Measurements from ENCODE around the gene CDA.

The CDA gene

GRCh38 chr1:20588634-20589225 is at the start of gene CDA:
Gene CDA (plus strand): TSS chr1:20589097. CDS start chr1:20589130, 33 bp downstream.
- TF ChIP-seq INSM2 (tag by site-specific recombination; IDR thresholded peaks at IDR 0.05) (no peak), PRDM1 (tag by site-specific recombination; IDR thresholded peaks at IDR 0.05) (peak; percentile 36), ZNF530 (tag by site-specific recombination; IDR thresholded peaks at IDR 0.05; ENCODE audit: low read depth) (no peak), ZIC2 (tag by site-specific recombination; IDR thresholded peaks at IDR 0.05) (peak; percentile 25; the same call in 1 of the 2 replicates), ZNF518A (tag by site-specific recombination; conservative IDR thresholded peaks at IDR 0.05; ENCODE audit: low read depth) (no peak), ZBTB26 (tag by site-specific recombination; optimal IDR thresholded peaks at IDR 0.05) (no peak), ZNF280D (tag by site-specific recombination; IDR thresholded peaks at IDR 0.05) (peak; percentile 51; the same call in 1 of the 2 replicates), ZXDB (tag by site-specific recombination; IDR thresholded peaks at IDR 0.05) (no peak), ZNF555 (tag by site-specific recombination; conservative IDR thresholded peaks at IDR 0.05) (no peak), GLIS2 (tag by site-specific recombination; IDR thresholded peaks at IDR 0.05) (peak; percentile 19; the same call in 1 of the 2 replicates), ZNF596 (tag by site-specific recombination; IDR thresholded peaks at IDR 0.05) (no peak), GLI4 (tag by site-specific recombination; IDR thresholded peaks at IDR 0.05) (no peak), ZFP37 (tag by site-specific recombination; IDR thresholded peaks at IDR 0.05) (no peak), TRIM28 (IDR thresholded peaks at IDR 0.05; ENCODE audit: borderline replicate concordance, low read length) (0 out of 2 replicates have a peak, but pooled peaks have one; percentile 21), SP2 (tag by site-specific recombination; IDR thresholded peaks at IDR 0.05) (peak; percentile 68), KLF1 (tag by site-specific recombination; IDR thresholded peaks at IDR 0.05) (peak; percentile 57), ZNF335 (tag by site-specific recombination; conservative IDR thresholded peaks at IDR 0.05) (peak; percentile 74)
- CTCF ChIA-PET = interaction anchor here (0.8 to 2.1 kb wide), 3 partner anchors 14 to 44 kb away, joined by 4 to 12 read pairs (median 5); partner anchors contain the start of gene PINK1

More at GRCh38 chr1:20588634-20589225, at the start of gene CDA:
- POLR2A ChIA-PET = interaction anchor here (0.7 to 1.6 kb wide), 3 partner anchors 13 to 45 kb away, joined by 4 to 14 read pairs (median 5); no protein-coding TSS in a partner anchor
- Histone ChIP-seq H3K4me1 (ENCODE audit: control insufficient read depth, insufficient read depth, low read length) (peaks cover 3% of the 10 kb centered on the region; the same call in 1 of the 2 replicates), H3K9me3 (ENCODE audit: control insufficient read depth, insufficient read depth, low read depth, low read length) (no peaks in the 10 kb centered on the region), H3K4me3 (ENCODE audit: low read depth, low read length) (0 out of 2 replicates have a peak within 1 kb of the TSS, but pooled peaks have one; percentile 4), H3K36me3 (ENCODE audit: control insufficient read depth in 2 of 2, insufficient read depth in 1 of 2, low read length in 2 of 2) (no peaks in the 10 kb centered on the region), H3K27ac (ENCODE audit: extremely low read depth, low read depth, low read length) (no peak within 1 kb of the TSS)

Measured in HEK293 (cell line).